GM11168 (cell line): ENCODE data around the gene SCLY.
"Not testable (repeated sequence)": the region's sequence is repeated elsewhere in the genome, so short reads cannot be mapped to it uniquely, and the experiment has no call there.

Source experiments
- in situ Hi-C: fragments of 300-500 bp; cut with MboI; formaldehyde crosslinking; loops from one replicate; pipeline ENCODE4 v1.12.0; 2022; ENCODE audit warnings: low sequenced_read_pairs; ENCODE audit not compliant: unreplicated experiment

Gene SCLY, protein sequence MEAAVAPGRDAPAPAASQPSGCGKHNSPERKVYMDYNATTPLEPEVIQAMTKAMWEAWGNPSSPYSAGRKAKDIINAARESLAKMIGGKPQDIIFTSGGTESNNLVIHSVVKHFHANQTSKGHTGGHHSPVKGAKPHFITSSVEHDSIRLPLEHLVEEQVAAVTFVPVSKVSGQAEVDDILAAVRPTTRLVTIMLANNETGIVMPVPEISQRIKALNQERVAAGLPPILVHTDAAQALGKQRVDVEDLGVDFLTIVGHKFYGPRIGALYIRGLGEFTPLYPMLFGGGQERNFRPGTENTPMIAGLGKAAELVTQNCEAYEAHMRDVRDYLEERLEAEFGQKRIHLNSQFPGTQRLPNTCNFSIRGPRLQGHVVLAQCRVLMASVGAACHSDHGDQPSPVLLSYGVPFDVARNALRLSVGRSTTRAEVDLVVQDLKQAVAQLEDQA

DNA sequence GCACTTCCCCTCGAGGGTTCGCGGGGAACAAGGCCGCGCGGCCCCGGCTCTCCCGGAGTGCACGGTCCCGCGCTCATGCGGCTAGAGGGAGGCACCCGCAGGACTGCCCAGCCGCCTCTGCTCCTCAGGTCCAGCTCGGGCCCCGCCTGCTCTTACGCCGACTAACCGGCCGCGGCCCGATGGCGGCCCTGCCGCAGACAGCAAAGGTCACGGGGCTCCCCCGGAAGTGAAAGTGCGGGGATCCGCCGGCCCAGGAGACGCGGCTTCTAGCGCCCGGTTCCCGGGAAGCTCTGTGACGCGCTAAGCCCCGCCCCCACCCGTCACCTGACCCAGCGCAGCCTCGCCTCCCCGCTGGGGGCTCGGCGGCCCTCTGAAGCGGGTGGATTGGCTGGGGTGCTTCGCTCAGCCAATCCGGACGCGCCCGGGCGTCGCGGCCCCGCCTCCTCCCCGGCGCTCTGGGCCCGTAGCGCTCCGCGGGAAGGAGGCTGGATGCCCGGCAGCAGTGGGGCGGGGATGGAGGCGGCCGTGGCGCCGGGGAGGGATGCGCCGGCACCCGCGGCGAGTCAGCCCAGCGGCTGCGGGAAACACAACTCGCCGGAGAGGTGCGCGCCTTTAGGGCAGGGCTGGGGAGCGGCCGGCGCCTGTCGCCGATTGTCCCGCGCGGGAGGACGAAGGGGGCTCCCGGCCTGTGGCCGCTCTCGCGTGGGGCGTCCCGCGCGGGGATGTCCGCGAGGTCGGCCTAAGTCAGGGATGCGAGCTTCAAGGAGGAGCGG lies at the start of gene SCLY:
TSS of gene SCLY (plus strand) at position 460 of the 773 bp plus-strand sequence. CDS start at position 514, 54 bp downstream.
- in situ Hi-C loops, result no loop called here

- in situ Hi-C loops, result no loop called here
Measured at GRCh38 chr2:238013806-238014205, 47.0 kb upstream of the SCLY start.

DNA sequence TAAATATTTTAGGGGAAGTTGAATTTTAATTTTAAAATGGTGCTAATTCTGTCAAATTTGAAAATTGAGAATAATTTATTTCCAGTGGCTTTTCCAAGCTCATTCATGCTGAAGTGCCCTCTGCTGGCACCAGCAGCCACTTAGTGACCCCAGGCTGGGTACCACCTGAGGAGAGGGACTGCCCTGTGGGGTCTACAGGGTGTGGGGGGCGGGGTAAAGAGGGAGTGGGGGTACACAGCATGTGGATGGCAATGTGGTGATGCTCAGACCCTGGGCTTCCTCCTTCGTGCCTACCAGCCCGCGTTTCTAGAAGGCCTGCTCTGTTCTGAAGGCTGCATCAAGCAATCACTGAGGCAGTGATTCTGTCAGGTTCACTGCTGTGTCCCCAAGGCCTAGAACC lies 45.1 kb upstream of the SCLY start:
- in situ Hi-C loops, result no loop called here

DNA sequence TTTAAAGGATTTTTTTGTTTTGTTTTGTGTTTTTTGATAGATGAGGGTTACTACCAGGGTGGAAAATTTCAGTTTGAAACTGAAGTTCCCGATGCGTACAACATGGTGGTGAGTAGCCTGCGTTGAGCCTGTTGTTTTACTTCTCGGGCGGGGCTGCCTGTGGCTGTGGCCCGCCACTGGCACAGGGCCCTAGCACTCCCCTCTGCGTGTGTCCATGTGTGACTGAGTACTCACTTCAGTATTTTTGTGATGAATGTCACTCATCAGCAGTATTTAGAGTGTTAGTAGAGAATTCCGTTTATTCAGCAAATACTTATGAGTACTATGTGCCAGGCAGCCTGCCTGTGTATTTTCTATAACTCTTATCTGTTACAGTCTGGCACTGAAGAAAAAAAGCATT lies 44.3 kb upstream of the SCLY start:
- in situ Hi-C loops, result no loop called here

DNA sequence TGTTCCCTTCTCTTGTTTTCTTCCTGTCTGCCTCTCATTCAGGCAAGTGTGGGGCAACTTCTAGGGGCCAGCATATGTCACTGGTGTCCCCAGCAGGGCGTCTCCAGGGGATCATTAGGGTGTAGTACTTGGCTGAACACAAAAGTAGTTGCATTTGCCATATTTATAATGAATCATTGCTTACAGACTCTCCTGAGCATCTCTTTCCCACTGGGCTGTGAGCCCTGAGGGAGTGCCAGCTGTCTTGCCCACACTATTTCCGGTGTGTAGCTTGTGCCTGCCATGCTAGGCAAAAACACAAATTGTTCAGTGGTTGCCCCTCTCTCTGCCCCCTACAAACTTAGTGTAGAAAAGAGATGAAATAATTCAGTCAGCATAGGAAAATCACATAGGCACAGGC lies 40.8 kb upstream of the SCLY start:
- in situ Hi-C loops, result no loop called here

GRCh38 chr2:238020816-238021215 lies 40.0 kb upstream of the SCLY start:
- in situ Hi-C loops, result no loop called here

GRCh38 chr2:238021327-238021726 lies 39.5 kb upstream of the SCLY start:
- in situ Hi-C loops, result no loop called here

DNA sequence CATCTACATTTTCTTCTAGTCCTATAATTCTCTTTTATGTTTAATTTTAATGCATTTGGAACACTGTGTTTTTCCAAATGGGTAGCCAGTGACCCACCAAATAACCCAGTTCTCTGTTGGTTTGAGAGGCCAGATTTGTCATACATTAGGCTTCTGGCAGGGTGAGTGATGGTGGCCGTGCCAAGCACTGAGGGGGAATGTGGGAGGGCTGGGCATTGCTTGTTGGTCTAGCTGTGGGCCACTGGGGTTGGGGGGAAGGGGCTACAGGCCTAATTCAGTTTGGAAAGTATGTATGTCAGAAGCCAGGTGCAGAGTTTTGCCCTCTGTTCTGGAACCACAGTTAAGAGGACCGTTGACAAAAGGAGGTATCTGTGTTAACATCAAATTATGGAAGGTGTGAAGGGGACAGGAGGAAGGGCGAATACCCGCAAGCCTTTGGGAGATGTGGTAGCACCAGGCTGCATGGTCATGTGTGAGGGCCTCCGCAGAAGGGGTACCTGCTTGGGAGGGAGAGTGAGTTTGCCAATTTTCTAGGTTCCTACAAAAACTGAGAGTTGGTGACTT lies 38.1 kb upstream of the SCLY start:
- in situ Hi-C loops, result no loop called here

DNA sequence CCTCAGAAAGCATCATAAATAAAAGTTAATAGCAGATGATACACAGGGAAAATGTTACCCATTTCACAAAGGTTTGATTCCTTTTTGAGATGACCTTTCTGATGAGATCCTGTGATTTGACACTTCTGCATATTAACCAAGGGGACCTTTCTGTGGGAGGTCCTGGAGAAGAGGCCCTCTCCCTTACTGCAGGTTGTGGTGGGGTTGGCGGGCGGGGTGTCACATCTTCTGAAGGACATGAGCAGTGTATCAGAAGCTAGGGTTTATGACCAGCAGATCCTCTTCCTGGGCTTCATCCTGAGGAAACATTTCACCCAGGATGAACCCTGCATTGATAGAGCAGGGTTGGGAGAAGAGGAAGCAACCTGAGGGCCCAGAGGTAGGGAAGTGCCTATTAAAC lies 37.2 kb upstream of the SCLY start:
- in situ Hi-C loops, result no loop called here

DNA sequence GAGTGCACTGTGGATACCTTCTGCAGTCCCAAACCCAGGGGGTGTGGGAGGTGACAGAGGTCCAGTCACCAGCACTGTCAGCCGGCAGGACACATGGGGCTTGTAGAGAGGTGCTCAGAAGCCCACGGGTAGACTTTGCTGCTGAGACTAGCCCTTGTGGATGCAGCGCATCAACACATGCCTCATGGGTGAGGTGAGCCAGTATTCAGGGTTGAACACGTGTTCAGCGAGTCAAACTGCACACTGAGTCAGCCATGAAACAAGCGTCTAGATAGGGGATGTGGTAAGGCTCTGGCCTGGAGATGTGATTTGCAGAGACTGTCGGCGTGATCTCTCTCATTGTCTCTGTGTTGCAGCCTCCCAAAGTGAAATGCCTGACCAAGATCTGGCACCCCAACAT lies 35.8 kb upstream of the SCLY start:
- in situ Hi-C loops, result no loop called here

GRCh38 chr2:238025741-238026360 lies 35.0 kb upstream of the SCLY start:
- in situ Hi-C loops, result no loop called here

DNA sequence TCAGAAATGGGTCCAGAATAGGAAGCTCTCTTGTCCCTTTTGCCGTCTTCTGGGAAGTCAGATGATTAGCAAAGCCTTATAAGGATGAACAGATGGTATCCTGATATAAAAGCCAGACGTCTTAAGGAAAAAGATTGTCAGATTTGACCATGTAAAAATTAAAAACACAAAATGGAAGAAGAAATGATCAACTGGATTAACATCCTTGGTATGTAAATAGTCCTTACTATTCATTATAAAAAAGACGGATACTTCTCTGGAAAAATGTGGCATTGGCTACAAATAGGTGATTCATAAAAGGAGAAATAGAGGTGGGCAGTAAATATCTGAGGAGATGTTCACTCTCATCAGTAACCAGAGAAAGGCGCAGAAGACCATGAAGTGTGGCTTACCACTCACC lies 33.7 kb upstream of the SCLY start:
- in situ Hi-C loops, result no loop called here

DNA sequence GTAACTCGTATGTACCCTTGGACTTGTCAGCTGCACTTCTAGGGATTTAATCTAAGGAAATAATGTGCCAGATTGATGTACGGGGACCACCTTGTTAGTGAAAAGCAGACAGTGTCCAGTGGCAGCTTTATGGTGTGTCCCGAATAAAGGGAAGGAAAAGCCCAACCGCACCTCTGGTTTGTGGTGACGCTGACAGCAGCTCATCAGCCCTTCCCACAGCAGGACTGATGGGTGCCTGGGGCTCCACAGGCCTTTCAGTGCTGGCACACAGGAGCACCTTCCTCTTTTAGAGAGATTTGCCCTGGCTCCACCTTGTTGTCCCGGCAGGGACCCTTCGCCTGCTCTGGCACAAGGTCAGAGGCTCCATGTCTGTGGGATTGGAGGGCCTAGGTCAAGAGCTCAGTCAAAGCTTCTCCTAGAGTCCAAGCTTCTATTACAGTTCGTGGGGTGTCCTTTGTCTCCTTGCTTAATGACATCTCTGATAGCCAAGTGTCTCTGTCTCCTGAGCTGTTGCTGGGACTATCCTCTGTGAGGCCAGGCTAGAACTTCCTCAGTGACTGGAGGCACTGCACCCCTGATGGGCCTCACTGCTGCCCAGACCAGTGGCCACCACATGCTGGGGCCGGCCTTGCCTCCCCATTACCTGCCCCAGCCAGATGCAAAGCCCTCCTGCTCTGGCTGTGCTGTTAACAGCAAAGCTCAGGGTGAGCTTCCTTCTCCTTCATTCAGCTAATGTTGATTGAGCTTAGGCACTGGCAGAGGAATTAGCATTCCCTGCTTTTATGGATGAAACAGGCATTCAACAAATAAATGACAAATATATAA lies 33.0 kb upstream of the SCLY start:
- in situ Hi-C loops, result no loop called here

DNA sequence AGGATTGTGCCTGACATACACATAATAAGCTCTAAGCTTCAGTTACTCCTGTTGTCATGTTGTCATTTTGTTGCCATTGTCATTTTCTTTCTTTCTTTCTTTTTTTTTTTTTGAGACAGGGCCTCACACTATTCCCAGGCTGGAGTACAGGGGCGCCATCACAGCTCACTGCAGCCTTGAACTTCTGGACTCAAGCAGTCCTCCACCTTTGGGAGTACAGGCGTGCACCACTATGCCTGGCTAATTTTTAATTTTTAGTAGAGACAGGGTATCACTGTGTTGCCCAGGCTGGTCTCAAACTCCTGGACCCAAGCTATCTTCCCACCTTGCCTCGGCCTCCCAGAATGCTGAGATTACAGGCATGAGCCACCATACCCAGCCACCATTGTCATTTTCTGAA lies 30.9 kb upstream of the SCLY start:
- in situ Hi-C loops, result no loop called here

DNA sequence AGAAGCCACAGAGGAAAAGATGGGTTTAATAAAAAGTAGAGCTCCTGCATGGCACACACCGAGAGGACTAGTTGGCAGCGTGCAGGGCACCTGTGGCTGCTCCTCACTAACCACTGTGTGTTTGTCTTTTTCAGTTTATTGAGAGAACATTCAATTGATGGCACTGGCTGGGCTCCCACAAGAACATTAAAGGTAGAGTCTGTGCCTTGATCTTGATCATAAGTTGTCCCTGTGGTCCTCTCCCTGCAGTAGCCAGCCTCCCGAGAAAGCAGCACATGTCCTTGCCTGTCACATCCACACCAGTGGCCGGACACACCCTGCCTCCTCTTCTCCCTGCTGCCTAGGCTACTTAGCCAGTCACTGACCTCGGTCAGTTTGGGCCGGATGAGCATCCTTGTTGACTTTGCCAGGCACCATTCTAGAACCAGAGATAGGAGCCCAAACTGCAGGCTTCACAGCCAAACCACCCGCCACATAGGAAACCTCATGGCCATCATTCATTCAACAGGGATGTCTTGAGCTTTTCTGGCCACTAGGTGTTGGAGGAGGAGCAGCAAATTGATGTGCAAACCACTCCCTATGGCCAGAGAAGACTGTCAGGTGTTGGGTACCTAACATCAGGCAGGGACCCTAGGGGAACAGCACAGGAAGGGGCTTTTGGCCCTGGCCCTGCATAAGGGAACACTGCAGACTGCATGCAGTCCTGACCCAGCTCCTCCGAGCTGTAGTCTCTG lies 30.2 kb upstream of the SCLY start:
- in situ Hi-C loops, result no loop called here

DNA sequence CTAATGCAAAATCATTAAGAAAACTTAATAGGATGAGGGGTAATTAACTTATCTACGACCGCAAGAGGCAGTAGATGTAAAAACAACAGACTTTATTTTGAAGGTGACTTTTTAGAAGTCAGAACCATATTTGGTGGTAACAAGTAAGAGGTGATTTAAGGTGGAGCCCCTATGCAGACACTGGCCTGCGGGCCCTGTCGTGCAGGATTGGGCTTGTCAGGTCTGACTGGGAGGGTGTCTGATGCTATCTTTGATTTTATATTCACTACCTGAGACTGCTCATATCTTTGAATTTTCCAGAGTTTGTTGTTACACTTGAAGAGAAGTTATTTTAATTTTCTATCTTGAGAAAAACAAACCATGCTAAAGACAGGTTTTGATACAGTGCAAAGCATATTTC lies 29.1 kb upstream of the SCLY start:
- in situ Hi-C loops, result no loop called here

- in situ Hi-C loops, result no loop called here
Measured at GRCh38 chr2:238032755-238033337, 28.0 kb upstream of the SCLY start.

GRCh38 chr2:238033991-238034390 lies 26.8 kb upstream of the SCLY start:
- in situ Hi-C loops, result not testable (repeated sequence)

DNA sequence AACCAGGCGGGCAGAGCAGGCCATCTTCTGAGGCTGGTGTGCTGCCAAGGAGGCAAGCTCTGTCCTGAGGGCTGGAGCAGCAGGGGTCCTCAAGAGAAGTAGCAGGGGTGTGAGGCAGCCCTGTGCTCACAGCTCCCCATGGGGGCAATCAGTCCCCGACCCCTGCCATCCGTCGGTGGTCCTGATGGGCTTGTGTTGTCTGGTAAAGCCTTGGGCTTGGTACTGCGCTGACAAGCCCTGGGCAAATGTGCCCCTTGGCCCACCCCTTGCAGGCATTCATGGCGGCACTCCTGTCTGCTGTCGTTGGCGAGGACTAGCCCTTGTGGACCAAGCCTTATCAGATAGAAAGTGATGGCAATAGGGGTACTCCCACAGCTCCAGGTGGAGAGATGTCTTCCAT lies 22.6 kb upstream of the SCLY start:
- in situ Hi-C loops, result no loop called here
